CD4-positive, alpha-beta T cell treated with Interleukin-4 for 1 hour (primary cell): ENCODE data around the gene BPIFB2.
A peak's percentile ranks its signal among the peaks of the same experiment; 100 is the strongest.

ENCODE experiments used
- DNase-seq, 2 donors: peaks; one replicate each; pipeline ENCODE4 v3.0.0-alpha.2; 2020 to 2022

The BPIFB2 gene

DNA sequence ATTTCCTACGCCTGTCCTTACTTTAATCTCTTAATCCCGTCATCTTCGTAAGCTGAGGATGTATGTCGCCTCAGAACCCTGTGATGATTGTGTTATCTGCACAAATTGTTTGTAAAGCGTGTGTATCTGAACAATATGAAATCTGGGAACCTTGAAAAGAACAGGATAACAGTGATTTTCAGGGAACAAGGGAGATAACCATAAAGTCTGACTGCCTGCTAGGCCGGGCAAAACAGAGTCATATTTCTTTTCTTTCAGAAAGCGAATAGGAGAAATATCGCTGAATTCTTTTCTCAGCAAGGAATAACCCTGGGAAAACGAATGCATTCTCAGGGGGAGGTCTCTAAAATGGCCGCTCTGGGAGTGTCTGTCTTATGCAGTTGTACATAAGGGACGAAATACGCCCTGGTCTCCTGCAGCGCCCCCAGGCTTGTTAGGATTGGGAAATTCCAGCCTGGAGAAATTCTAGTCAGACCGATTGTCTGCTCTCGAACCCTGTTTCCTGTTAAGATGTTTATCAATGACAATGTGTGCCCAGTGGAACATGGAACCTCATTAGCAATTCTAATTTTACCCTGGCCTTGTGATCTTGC is 37.7 kb downstream of the BPIFB2 start:
- peak in 1 of 2 donors; percentile 6 for DNase-seq

DNA sequence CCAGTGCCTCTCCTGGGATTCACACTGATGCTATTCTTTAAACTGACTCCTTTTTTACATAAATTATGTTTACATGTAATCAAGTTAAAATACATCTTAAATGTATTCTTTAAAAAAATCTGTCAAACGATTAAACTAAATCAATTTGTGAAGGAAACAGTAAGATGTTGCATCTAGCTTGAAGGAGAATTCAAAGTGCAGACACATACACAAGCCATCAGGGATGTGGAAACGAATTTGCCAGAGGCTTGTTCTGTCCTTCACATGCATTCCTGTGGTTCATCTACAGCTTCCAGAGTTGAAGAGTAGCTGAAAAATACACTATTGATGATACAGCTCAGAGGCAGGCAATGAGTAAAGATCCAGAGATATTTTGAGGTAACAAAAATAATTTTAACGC is 38.9 kb downstream of the BPIFB2 start:
- no peak for DNase-seq

DNA sequence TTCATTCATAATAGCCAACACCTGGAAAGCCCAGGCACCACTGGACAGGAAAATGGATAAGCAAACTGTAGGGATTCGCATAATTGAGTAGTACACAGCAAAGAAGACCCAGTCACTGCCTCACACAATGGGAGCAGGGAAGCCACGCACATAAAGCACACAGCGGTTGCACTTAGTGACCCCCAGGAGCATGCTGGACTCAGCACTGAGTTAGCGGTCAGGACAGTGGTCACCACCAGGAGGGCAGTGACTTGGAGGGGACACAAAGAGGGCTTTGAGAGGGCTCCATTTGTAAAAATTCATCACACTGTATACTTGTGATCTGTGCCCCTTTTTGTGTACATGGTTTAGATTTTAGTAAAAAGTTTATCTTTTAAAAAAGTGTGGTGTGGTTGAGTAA is 43.8 kb downstream of the BPIFB2 start:
- DNase-seq, result no peak

DNA sequence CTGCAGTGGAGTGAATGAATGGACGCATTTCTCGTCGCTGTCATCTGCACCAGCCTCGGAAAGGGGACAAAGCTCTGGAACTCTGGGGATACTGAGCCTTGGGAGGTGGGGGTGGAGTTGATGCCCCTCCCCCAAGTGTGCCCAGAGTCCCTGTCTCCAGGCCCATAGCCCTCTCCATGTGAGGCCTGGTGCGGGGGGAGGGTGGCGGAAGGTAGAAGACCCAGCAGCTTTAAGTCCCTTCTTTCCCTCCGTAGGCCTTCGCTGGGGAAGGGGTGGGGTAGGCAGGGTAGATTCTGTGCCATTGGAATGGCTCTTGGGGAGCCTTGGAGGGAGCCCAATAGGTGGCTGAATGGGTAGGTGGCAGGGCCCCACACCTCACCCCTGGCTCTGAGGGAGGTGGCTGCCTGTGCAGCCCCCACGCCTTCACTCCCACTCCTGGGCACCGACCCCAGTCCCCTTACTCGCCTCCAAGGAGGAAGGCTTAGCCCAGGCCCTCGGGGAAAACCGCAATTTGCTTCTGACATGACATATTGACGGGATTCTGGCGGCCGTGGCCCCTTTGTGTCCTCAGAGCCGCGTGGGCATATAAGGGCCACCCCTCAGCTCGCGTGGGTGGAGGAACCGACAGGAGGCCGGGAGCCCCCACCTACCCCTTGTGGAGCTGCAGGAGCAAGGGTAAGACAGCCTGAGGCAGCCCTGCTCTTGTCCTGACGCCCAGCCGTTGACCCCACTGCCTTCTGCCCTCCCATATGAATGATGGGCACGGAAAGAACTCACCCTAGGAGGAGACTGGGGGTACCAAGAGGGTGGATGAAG is 46.0 kb downstream of the BPIFB2 start, which contains the start of gene BPIFB3:
BPIFB3 (plus strand) TSS at position 613 of the 816 bp plus-strand sequence. CDS start 1,533 bp downstream, outside the sequence.
- no peak for DNase-seq

DNA sequence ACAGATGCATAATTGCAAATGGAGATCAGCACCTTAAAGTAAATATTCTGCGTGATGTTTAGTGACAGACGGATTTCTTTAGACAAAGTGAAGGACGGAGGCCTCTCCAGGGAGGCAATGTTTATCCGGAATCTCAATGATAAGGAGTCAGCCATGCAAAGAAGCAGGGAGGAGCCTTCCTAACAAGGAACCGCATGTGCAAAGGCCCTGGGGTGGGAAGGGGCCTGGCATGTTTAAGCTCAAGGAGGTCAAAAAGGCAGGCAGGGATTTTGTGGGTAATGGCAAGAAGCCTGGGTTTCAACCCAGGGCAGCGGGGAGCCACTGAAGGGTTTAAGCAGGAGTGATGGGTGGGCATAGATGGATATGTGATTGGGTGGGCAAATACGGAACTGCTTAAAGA is 46.9 kb downstream of the BPIFB2 start:
- no peak for DNase-seq

DNA sequence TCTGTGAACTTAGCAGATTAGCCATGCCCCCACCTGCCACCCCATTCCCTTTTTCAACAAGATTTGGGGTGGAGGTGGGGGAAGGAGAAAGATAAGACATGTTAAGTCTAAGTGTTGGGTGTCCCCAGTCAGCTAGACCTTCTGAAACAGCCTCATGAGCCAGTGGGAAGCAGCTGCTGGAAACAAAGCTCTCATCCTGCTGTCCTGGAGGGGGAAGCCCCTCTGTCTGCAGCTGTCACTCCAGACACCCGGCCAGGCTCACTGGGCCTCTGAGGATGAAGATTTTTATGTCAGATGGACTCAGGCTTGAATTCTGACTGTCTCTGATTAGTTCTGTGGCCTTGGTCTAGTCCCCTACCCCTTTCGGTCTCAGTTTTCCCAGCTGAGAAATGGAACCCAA is 47.3 kb downstream of the BPIFB2 start:
- DNase-seq, result no peak

DNA sequence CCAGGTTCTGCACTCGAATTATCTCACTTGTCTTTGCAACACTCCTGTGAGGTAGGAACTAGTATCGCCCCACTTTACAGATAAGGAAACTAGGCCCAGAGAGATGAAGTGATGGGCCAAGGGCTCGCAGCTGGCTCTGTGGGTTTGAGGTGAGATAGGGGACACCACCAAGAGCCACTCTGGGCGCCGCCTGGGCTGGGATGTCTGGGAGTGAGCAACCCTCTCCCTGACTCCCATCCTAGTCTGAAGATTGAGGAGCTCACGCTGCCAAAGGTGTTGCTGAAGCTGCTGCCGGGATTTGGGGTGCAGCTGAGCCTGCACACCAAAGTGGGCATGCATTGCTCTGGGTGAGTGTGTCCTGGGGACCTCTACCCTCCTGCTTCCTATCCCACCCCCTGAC is 51.6 kb downstream of the BPIFB2 start:
- DNase-seq, result no peak

DNA sequence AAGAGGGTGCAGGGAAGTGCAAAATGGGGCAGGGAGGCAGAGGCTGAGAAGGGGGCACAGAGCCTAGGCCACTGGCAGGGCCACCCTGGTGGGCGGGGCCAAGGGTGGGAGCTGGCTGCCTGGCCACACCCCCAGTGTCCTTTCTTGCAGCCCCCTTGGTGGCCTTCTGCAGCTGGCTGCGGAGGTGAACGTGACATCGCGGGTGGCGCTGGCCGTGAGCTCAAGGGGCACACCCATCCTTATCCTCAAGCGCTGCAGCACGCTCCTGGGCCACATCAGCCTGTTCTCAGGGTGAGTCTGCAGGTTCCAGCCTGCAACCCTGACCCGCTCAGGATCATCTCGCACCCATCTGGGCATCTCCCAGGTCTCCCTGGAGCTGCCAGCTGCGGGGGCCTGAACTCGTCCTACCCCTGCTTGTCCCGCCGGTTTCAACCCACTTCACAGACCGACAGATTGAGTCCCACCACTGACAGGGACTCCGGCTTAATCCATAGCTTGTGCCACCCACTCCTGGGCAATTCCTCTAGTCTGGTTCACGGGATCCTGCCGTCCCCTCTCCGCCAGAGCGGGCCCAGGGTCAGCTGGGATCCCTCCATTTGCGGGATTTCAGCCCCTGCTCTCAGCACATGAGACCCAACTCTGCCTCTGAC is 52.4 kb downstream of the BPIFB2 start:
- no peak for DNase-seq

DNA sequence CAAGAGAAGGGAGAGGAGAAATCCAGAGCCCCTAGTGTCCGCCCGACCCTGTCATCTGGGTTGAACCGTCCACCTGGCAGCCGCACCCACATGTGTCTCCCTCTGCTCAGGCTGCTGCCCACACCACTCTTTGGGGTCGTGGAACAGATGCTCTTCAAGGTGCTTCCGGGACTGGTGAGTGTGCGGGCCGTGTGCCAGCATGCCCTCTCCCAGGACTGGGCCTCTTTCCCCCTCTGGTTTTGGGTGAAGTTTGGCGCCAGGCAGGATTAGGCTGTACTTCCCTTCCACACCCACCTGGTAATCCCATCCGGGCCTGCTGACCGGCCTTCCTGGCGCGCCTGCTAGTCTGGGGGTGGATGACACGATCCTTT is 54.1 kb downstream of the BPIFB2 start:
- no peak for DNase-seq

DNA sequence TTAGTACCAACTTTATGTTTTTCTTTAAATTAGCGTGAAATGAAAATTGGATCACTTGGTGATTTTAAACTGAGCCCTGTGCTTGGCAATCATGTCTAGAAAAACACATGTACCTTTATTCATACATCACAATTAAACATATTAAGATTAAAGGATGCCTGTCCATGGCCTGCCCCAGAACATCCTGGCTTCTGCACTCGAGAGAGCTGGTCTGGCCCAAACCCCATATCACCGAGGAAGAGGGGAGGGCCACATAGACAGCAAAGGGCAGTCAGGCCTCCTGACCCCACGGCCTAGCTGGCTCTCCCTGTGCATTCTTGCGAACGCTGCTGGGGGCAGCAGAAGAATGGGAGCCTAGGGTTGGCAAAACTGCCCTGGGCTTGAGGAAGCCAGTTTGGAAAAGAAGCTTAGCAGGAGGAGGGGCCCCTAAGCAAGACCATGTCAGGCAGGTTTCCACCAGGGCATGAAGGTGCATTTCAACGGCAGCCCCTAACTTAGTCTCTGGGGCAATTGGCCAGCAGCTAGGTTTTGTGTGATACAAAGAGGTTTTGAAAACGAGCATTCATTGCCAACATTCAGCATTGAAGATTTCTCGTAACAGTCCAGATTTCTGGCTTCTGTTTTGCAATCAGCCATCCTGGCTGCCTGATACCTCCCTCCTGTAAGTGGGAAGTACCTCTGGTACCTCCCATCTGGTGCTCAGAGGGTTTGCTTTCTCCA is 54.8 kb downstream of the BPIFB2 start:
- DNase-seq, result no peak

DNA sequence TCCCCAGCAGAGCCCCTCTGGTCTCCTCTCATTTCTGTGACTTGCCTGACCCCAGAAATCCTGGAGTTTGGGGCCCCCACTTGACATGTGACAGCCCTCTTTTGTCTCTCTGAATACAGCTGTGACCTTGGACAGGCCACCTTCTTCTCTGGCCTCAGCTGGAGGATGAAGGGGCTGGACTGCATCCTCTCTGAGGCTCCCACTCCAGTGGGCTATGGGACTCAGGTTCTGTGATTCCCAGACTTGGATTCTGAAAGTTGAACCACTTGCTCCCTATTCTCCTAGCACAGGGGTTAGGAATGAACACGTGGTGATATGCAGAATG is 55.3 kb downstream of the BPIFB2 start:
- DNase-seq, result no peak

DNA sequence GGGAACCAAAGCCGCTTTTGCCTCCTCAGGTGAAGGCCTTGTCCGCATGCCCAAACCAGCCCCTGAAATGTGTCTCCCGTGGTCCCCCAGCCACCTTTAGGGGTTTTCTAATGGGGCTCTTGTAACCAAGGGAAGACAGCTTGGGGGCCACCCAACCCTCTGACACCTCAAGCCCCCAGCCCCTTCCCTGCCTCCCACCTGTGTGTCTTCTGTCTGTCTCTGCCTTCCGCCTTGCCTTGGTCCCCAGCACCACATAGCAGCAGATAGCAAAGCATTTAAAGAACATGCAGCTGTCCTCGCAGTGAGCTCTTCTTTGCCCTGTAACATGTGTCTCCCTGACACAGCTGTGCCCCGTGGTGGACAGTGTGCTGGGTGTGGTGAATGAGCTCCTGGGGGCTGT is 55.8 kb downstream of the BPIFB2 start:
- no peak for DNase-seq

DNA sequence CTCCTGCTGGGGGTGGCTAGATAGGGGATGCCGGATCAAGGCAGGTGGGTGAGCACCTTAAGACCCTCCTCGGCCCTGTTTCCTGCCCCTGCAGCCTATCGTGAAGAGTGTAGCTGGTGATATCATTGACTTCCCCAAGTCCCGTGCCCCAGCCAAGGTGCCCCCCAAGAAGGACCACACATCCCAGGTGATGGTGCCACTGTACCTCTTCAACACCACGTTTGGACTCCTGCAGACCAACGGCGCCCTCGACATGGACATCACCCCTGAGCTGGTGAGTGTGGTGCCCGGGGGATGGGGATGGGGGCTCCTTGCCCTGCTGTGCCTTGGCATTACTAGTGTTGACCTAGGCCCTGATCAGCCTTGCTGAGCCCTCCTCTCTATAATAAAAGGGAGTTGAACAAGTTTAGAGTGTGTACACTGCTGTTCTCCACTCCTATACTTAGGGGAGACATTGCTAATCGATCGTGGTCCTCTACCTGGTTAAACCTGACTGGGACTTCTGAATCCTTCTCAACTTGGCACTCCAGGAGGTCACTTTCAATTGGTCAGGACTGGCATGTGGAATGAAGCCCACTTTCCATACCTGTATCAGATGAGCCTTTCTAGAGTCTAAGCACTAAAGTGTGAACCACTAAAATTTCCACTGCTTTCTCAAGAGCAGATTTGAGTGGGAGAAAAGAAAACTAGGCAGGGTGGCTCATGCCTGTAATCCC is 57.2 kb downstream of the BPIFB2 start:
- DNase-seq, result no peak

DNA sequence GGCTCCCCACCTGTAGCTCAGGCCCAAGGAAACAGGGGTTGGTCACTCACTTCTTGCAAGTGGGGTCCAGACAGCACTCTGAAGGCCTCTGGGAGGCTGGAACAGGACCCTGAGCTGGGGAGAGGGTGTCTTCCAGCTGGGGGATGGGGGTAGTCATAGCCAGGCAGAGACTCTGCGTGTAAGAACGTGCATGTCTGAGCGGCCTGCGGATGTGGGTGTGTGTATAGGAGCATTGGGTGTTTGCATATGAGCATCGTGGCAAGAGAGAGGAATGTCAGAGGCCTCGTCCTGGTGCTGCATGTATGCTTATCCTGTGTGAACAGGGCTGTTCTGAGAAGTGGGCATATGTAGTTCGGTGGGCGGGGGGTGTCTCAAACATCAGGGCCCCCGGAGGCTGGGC is 58.3 kb downstream of the BPIFB2 start:
- no peak for DNase-seq

DNA sequence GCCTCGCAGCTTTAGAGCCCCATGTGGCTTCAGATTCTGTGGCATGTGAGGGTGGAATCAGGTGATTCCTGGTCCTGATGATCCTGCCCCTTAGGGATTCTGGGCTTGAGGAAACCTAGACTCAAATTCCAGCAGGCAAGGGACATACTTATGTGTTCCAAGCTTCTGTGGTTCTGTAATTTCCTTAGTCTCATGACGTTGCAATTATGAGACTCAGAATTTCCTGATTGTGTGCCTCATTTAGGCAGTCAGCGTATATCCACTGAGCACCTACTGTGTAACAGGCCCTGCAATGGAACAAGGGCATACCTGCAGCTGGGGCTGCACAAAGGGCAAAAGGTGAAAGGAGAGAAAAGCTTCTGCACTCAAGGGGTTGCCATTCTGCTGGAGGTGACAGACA is 60.3 kb downstream of the BPIFB2 start:
- no peak for DNase-seq

DNA sequence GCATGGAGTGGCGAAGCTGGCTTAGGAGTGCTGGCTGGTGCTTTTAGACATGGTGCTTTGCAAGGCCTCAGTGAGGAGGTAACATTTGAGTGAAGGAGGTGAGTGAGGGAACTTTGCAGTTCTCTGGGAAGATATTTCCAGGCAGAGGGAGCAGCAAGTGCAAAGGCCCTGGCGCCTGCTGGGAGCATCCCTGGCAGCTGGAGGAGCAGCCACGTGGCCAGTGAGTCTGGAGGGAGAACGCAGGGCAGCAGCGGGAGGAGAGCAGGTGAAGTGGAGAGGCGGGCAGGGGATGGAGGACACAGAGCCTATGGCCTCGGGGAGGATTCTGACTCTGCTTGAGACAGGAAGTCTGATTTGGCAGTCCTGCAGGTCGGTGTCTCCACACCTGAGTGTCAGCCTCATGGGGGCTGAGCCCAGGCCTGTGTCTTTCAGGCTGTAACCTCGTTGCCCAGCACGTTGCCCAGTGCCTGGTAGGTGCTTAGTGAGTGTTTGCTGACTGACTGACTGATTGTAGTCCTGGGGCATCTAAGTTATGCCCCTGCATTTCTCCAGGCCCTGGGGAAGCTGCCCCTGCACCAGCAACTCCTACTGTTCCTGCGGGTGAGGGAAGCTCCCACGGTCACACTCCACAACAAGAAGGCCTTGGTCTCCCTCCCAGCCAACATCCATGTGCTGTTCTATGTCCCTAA is 60.9 kb downstream of the BPIFB2 start:
- no peak for DNase-seq

DNA sequence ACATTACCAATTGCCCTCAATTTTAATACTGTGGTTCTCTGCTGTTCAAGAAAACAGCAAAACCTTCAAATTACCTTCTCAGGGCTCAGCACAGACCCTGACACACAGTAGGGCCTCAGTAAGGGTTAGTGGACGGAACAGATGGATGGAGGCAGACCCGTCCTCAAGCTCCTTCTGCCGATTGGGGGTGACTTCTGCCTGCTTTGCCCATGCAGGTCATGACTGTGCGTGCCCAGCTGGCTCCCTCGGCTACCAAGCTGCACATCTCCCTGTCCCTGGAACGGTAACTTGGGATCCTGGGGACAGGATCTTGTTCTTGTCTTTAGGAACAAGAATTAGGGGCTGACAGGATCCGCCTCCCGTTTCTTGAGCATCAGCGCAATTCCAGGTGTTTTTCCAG is 62.2 kb downstream of the BPIFB2 start:
- DNase-seq, result no peak

DNA sequence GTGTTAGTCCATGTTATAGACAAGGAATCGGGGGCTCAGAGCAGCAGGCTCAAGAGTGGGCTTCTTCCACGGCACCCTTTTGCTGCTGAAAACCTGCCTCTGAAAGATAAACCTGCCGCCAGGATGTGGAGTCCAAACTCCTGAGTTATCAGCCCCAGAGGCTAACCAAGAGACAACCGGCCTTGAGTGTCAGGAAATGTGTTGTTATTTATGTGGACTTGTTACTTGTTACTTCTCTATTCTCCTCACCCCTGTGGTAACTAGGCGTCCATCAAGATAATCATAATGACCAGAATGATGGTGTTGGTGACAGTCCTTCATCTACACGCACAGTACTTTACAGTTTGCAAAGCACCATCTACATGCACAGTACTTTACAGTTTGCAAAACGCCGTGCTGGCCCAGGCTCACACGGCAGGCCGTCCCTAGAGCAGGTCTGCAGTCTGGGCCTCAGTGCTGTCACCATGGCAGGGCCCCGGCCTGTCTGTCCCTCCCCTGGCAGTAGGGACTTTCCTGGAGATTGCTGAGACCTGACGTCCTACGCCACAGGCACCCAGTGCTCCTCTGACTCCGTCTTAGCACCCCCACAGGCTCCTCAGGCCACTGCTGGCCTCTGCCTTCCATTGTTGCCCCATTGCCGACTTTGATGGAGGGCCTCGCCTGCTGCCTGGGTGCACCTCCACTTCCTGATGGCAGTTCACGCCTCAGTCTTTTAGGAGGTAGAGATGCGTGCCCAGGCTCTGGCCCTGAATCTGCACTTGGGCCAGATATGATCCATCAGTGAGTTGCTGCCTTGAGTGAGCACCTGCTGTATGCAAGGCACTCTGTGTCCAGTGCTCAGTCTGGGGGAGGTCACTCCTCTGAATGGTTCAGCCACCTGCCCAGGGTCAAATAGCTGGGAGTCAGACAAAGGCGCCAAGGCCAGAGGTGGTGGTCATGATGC is 62.9 kb downstream of the BPIFB2 start:
- no peak for DNase-seq

DNA sequence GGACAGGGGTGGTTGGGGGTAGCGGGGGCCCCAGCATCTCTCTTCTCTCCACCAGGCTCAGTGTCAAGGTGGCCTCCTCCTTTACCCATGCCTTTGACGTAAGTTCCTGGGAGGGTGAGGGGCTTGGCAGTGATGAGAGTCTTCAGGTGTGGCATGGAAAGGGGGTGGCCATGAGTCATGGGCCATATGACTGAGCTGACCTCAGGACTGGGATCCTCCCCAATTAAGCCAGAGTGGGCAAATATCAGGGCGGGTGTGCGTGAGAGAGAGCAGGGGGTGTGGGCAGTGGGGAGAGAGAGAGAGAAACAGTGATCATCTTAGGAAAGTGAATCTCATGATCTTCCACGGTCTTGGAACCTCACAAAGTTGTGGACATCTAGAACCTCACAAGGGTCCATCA is 63.7 kb downstream of the BPIFB2 start:
- DNase-seq, result no peak

DNA sequence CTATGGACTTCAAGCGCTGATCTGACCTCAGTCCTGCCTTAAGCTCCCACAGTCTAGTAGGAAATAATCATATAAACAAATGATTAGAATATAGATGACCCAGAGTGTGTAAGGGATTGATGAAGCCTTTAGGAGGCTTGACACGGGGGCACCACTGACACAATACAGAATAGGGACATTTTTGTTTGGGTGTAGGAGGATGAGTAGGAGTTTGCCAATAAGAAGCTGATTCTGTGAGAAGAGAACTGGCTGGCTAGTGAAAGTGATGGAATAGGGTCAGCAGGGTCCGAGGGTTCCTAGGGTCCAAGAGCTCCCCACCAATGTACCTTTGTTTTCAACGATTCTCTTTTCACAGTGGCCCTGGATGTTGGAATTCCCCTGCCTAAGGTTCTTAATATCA is 64.9 kb downstream of the BPIFB2 start:
- no peak for DNase-seq

DNA sequence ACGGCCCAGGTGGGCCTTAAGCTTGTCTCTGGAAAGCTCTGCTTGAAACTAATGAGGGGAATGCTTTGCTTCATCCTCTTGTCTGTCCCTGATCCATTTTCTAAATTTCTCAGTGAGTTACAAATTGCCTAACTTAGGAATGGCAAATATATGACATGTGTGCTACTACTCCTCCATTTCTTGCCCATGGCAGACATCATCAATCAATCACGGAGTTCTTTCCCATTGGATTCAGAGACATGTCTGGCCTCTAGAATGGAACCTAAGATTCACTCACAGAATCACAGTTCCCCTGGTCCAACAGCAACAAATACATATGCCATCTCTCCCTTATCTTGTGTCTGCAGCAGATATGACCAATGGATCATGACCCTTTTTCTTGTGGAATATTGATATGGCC is 65.3 kb downstream of the BPIFB2 start:
- no peak for DNase-seq
